K562 (cell line): Measurements from ENCODE around the gene TRIM71. TPM values are rescaled to one million over a fixed set of nuclear protein-coding genes. Genes with fewer than 3 reads are reported as not detected.

Experiments used
- ATAC-seq: fragments of 200-7000 bp; cut with Tn5 transposase; 3 replicates; pipeline ENCODE4 v1.9.1; 2020; ENCODE audit warnings: moderate library complexity
- BruUV-seq: library from RNA; stranded (reverse); fragments of 400-500 nt; replicated peaks from 2 replicates; lab custom pipeline; 2021; lab: Mats Ljungman, UMichigan
- CTCF ChIA-PET: fragments of 300-600 bp; formaldehyde crosslinking; extraction: SDS; loops from one replicate; lab custom pipeline; 2021; ENCODE audit warnings: low intra/inter-chr PET ratio; lab: Yijun Ruan, JAX
- POLR2A ChIA-PET: fragments of 300-600, 350-650 bp; sonication (Branson Sonifier 250); formaldehyde crosslinking; extraction: SDS; loops from one replicate; lab custom pipeline; 2021; ENCODE audit warnings: antibody characterized with exemption, inconsistent platforms; lab: Yijun Ruan, JAX
- DNase-seq, 4 experiments: peaks; one replicate each; pipeline versions ENCODE4 v3.0.0 to v3.0.0-alpha.2; 2011 to 2018; ENCODE audit warnings: low spot score in 3 of 4, mixed read lengths in 3 of 4; ENCODE audit errors: extremely low read depth in 1 of 4
- FAIRE-seq: peaks from 2 replicates; lab custom pipeline; 2011; peaks lifted over from hg19 to GRCh38; lab: Jason Lieb, UNC
- H2AFZ ChIP-seq: 2 replicates; pipeline ENCODE4 v1.6.0; 2011; ENCODE audit warnings: low read depth, low read length, control low read depth, inconsistent platforms
- H3K27ac ChIP-seq: fragments of 200-600 bp; 3 replicates; pipeline ENCODE4 v1.8.0; 2011; ENCODE audit warnings: low read depth, mild to moderate bottlenecking, control low read depth, inconsistent platforms, low read length, moderate library complexity, mixed read lengths; ENCODE audit errors: extremely low read depth
- H3K27me3 ChIP-seq, 2 experiments: fragments of 300-600 bp in 1 of 2; 2 replicates in 1 of 2; 3 replicates in 1 of 2; pipeline versions ENCODE4 v1.6.0 to v1.8.0; 2011; ENCODE audit warnings: inconsistent platforms in 2 of 2, low read length in 2 of 2, mild to moderate bottlenecking in 1 of 2, mixed read lengths in 1 of 2, moderate library complexity in 1 of 2; ENCODE audit not compliant: control insufficient read depth in 2 of 2, insufficient read depth in 2 of 2
- H3K36me3 ChIP-seq: fragments of 300-600 bp; 3 replicates; pipeline ENCODE4 v1.8.0; 2011; ENCODE audit warnings: mild to moderate bottlenecking, low read length, inconsistent platforms; ENCODE audit not compliant: control insufficient read depth, insufficient read depth
- H3K4me1 ChIP-seq, 2 experiments: fragments of 200-600 bp in 1 of 2; replicated peaks in 1 of 2; 2 replicates in 1 of 2; 3 replicates in 1 of 2; pipeline versions ENCODE4 v1.5.1 to v1.8.0; 2011; ENCODE audit warnings: inconsistent platforms in 2 of 2, low read length in 2 of 2, mild to moderate bottlenecking in 1 of 2, mixed read lengths in 1 of 2, moderate library complexity in 1 of 2; ENCODE audit not compliant: control insufficient read depth in 2 of 2, insufficient read depth in 2 of 2
- H3K4me2 ChIP-seq: 2 replicates; pipeline ENCODE4 v1.6.1; 2011; ENCODE audit warnings: low read length, control low read depth, inconsistent platforms, mixed read lengths; ENCODE audit not compliant: insufficient read depth
- H3K4me3 ChIP-seq: fragments of 200-600 bp; sonication (generic), shearing (Covaris generic); 2 replicates; pipeline ENCODE4 v1.5.1; 2016; ENCODE audit warnings: control low read depth, inconsistent platforms
- H3K79me2 ChIP-seq: fragments of 200-600 bp; 3 replicates; pipeline ENCODE4 v1.8.0; 2011; ENCODE audit warnings: low read length, inconsistent platforms; ENCODE audit not compliant: control insufficient read depth, insufficient read depth
- H3K9ac ChIP-seq, 2 experiments: 2 replicates each; pipeline versions ENCODE4 v1.6.0 to v1.6.1; 2011; ENCODE audit warnings: low read depth in 2 of 2, low read length in 2 of 2, control low read depth in 1 of 2, inconsistent platforms in 1 of 2, mild to moderate bottlenecking in 1 of 2, mixed read lengths in 1 of 2; ENCODE audit not compliant: insufficient read depth in 1 of 2
- H3K9me1 ChIP-seq: one replicate; pipeline ENCODE4 v1.6.0; 2011; ENCODE audit warnings: inconsistent platforms, mild to moderate bottlenecking, low read length, moderate library complexity; ENCODE audit not compliant: control insufficient read depth, insufficient read depth
- H3K9me3 ChIP-seq: replicated peaks from 2 replicates; pipeline ENCODE4 v1.5.1; 2011; ENCODE audit warnings: low read depth, low read length, inconsistent platforms; ENCODE audit not compliant: control insufficient read depth, insufficient read depth
- H4K20me1 ChIP-seq: replicated peaks from 2 replicates; pipeline ENCODE4 v1.6.1; 2011; ENCODE audit warnings: low read length, inconsistent platforms, mixed read lengths; ENCODE audit not compliant: control insufficient read depth, insufficient read depth
- ATF1 ChIP-seq, 2 experiments: fragments of 450-650 bp in 1 of 2; IDR thresholded peaks; 2 replicates each; pipeline ENCODE4 v1.6.1; 2016; ENCODE audit warnings: missing compliant biosample characterization in 1 of 2, missing genetic modification characterization in 1 of 2
- BCOR ChIP-seq: fragments of 450-650 bp; IDR thresholded peaks from 2 replicates; pipeline ENCODE4 v1.6.1; 2016
- C11orf30 ChIP-seq: fragments of 450-650 bp; IDR thresholded peaks from 2 replicates; pipeline ENCODE4 v1.6.1; 2016; ENCODE audit warnings: low read depth, mild to moderate bottlenecking
- ETV1 ChIP-seq: fragments of 450-650 bp; conservative IDR thresholded peaks from 2 replicates; pipeline ENCODE4 v1.6.1; 2016; ENCODE audit warnings: missing genetic modification characterization, control low read depth, low read depth, missing compliant biosample characterization
- FOS ChIP-seq: IDR thresholded peaks from 3 replicates; pipeline ENCODE4 v1.6.1; 2011; ENCODE audit not compliant: insufficient read length; ENCODE audit errors: extremely low read depth
- SLC30A9 ChIP-seq: fragments of 250-450 bp; sonication (Bioruptor Pico); IDR thresholded peaks from 2 replicates; pipeline ENCODE4 v1.8.0; 2022; ENCODE audit warnings: mild to moderate bottlenecking, moderate library complexity
- SMARCC2 ChIP-seq: fragments of 450-650 bp; IDR thresholded peaks from 2 replicates; pipeline ENCODE4 v1.6.1; 2017; ENCODE audit warnings: antibody characterized with exemption, moderate library complexity, mild to moderate bottlenecking, low read depth
- ZNF24 ChIP-seq: fragments of 450-650 bp; IDR thresholded peaks from 2 replicates; pipeline ENCODE4 v1.6.1; 2016
- ZNF311 ChIP-seq: fragments of 250-450 bp; sonication (Bioruptor Pico); IDR thresholded peaks from 2 replicates; pipeline ENCODE4 v1.4.0; 2020; ENCODE audit warnings: mild to moderate bottlenecking, moderate library complexity
- ZNF79 ChIP-seq: fragments of 250-450 bp; sonication (Bioruptor Pico); IDR thresholded peaks from 2 replicates; pipeline ENCODE4 v1.4.0; 2020; ENCODE audit warnings: low read depth, mild to moderate bottlenecking, moderate library complexity
- WGBS: fragments of 100-300 bp; shearing (Covaris generic); methylation state at CpG from one replicate; pipeline ENCODE4 v1.1.6; 2016; ENCODE audit warnings: low coverage, mixed read lengths; ENCODE audit not compliant: insufficient coverage; ENCODE audit errors: missing lambda C conversion rate; 5-methylcytosine and 5-hydroxymethylcytosine counted together
- in situ Hi-C: fragments of 300-500 bp; cut with MboI; formaldehyde crosslinking; loops from 4 replicates; pipeline ENCODE4 v1.15.0; 2018; ENCODE audit warnings: inconsistent platforms, mixed read lengths
- intact Hi-C: fragments of 100-400 bp; cut with micrococcal nuclease; formaldehyde crosslinking; loops from 2 replicates; pipeline ENCODE4 v1.14.2; 2022
- polyA plus RNA-seq, 8 experiments: library from polyadenylated mRNA; depleted of rRNA in 4 of 8; stranded (reverse) in 5 of 8; unstranded in 3 of 8; fragments of >200 nt; fragmentation: Nextera tagmentation in 2 of 8; fragmentation: Illumina TruSeq in 1 of 8; extraction: Ambion mirVana in 2 of 8; extraction: Trizol in 1 of 8; gene quantifications; 2 replicates each; pipeline versions ENCODE4 v1.2.1 to v1.2.3, GENCODE V29; 2011 to 2014; ENCODE audit warnings: inconsistent platforms in 1 of 8, missing spikeins in 1 of 8
- total RNA-seq, 7 experiments: library from RNA; depleted of rRNA in 6 of 7; stranded (reverse); fragments of >200 nt in 6 of 7; fragmentation: Illumina TruSeq in 2 of 7; extraction: Trizol in 2 of 7; gene quantifications; 2 replicates each; pipeline versions ENCODE4 v1.2.1 to v1.2.3, GENCODE V29; 2011 to 2021; ENCODE audit warnings: low replicate concordance in 1 of 7
- TF ChIP-seq, protein P1 (sequence below): fragments of 250-450 bp; sonication (Bioruptor Pico); IDR thresholded peaks from 2 replicates; pipeline ENCODE4 v1.5.0; 2020; ENCODE audit warnings: mild to moderate bottlenecking, borderline replicate concordance
- TF ChIP-seq, protein P2 (sequence below): fragments of 450-650 bp; IDR thresholded peaks from 2 replicates; pipeline ENCODE4 v1.7.1; 2018; ENCODE audit warnings: mild to moderate bottlenecking, low read depth; ENCODE audit not compliant: partially characterized antibody
- TF ChIP-seq, protein P3 (sequence below): IDR thresholded peaks from 2 replicates; pipeline ENCODE4 v1.6.1; 2011; ENCODE audit warnings: borderline replicate concordance, low read depth, mild to moderate bottlenecking, moderate library complexity, low read length; ENCODE audit not compliant: insufficient read depth, poor library complexity, severe bottlenecking
- TF ChIP-seq, protein P4 (sequence below): fragments of 450-650 bp; formaldehyde crosslinking; IDR thresholded peaks from 2 replicates; pipeline ENCODE4 v1.4.0; 2020; ENCODE audit warnings: mild to moderate bottlenecking

The TRIM71 gene
- total and polyA plus RNA-seq, 9 of the 15 experiments (the other 6 are each of a cell fraction or from before 2014, with no cell fraction given), result 0.04 to 0.11 TPM; not detected in 7

DNA sequence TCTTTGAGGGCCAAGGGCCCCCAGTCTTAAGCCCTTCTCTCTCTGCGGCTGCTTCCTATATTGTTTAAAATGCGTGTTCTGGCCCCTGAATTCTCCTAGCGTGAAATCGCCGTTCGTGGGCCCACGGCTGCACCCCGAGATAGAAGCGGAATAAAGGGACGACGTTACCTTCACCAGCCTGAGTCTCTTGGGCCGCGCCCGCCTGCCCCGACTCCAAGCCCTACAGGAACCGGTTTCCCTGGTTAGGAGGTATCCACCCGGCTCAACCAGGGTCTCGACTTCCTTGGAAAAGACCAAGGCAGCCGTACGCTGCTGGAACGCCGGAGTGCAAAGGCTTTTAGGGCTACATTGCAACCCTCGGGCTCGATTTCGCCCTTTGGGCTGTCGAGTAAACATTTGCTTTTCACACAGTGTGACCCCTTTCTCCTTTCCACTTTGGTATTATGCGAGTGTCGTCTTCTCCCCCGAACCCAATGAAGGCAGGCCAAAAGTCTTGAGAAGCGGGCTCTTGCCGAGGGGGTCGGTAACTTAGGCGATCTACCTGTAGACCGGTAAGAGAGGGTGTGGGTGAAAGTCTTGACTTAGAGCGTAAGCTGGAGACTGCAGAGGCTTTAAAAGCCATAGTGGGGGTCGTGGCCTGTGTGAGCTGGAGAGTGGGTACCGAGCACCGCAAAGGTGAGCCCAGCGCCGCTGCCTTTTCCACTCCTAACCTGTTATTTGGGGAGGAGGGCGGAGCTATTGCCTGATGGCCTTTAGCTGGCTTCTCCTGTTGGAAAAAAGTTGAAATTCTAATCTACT lies 2.0 kb downstream of the TRIM71 start:
- H3K27me3 ChIP-seq, result peaks cover 52 to 66% of the 10 kb centered on the region in 2 experiments
- peak; percentile 23 for FAIRE-seq
- POLR2A ChIA-PET, result interaction anchor here (0.6 to 1.9 kb wide), 3 partner anchors 14 to 39 kb away, joined by 3 to 7 read pairs (median 6); no protein-coding TSS in a partner anchor
- H2AFZ ChIP-seq, result no peak overlapping the region
- H3K27ac ChIP-seq, result no peak overlapping the region
- CTCF ChIA-PET, result no interaction called here
- no peaks in the 10 kb centered on the region for H3K79me2 ChIP-seq
- H3K36me3 ChIP-seq, result no peaks in the 10 kb centered on the region
- BruUV-seq, result no TSS peak
- no peak overlapping the region for H3K4me3 ChIP-seq
- H3K4me2 ChIP-seq, result no peak overlapping the region
- in situ Hi-C loops (no loop called here), intact Hi-C loops (no loop called here)
- WGBS, result 13% methylated on average over 41 of the region's 41 CpGs
- DNase-seq, result no peak
- no peak for ATAC-seq
- H3K9ac ChIP-seq, result no peak overlapping the region
- peaks cover 10% of the 10 kb centered on the region for H3K9me3 ChIP-seq
- peaks cover 0 to 15% of the 10 kb centered on the region in 2 experiments; a peak in 2 of 5 replicates for H3K4me1 ChIP-seq
- H3K9me1 ChIP-seq, result no peaks in the 10 kb centered on the region
- H4K20me1 ChIP-seq, result no peaks in the 10 kb centered on the region
- TF ChIP-seq SMARCC2 (no peak), ATF1 (CRISPR knock-in tag; IDR thresholded peaks at IDR 0.05) (no peak), ATF1 (tag; IDR thresholded peaks at IDR 0.05) (no peak), ZNF24 (no peak), ZNF79 (no peak), SLC30A9 (CRISPR knock-in tag) (no peak), C11orf30 (no peak), FOS (no peak), BCOR (no peak), ETV1 (no peak), ZNF311 (no peak)
- TF ChIP-seq, protein P1, sequence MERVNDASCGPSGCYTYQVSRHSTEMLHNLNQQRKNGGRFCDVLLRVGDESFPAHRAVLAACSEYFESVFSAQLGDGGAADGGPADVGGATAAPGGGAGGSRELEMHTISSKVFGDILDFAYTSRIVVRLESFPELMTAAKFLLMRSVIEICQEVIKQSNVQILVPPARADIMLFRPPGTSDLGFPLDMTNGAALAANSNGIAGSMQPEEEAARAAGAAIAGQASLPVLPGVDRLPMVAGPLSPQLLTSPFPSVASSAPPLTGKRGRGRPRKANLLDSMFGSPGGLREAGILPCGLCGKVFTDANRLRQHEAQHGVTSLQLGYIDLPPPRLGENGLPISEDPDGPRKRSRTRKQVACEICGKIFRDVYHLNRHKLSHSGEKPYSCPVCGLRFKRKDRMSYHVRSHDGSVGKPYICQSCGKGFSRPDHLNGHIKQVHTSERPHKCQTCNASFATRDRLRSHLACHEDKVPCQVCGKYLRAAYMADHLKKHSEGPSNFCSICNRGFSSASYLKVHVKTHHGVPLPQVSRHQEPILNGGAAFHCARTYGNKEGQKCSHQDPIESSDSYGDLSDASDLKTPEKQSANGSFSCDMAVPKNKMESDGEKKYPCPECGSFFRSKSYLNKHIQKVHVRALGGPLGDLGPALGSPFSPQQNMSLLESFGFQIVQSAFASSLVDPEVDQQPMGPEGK, result no peak
- TF ChIP-seq, protein P2, sequence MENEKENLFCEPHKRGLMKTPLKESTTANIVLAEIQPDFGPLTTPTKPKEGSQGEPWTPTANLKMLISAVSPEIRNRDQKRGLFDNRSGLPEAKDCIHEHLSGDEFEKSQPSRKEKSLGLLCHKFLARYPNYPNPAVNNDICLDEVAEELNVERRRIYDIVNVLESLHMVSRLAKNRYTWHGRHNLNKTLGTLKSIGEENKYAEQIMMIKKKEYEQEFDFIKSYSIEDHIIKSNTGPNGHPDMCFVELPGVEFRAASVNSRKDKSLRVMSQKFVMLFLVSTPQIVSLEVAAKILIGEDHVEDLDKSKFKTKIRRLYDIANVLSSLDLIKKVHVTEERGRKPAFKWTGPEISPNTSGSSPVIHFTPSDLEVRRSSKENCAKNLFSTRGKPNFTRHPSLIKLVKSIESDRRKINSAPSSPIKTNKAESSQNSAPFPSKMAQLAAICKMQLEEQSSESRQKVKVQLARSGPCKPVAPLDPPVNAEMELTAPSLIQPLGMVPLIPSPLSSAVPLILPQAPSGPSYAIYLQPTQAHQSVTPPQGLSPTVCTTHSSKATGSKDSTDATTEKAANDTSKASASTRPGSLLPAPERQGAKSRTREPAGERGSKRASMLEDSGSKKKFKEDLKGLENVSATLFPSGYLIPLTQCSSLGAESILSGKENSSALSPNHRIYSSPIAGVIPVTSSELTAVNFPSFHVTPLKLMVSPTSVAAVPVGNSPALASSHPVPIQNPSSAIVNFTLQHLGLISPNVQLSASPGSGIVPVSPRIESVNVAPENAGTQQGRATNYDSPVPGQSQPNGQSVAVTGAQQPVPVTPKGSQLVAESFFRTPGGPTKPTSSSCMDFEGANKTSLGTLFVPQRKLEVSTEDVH, result no peak
- TF ChIP-seq, protein P3, sequence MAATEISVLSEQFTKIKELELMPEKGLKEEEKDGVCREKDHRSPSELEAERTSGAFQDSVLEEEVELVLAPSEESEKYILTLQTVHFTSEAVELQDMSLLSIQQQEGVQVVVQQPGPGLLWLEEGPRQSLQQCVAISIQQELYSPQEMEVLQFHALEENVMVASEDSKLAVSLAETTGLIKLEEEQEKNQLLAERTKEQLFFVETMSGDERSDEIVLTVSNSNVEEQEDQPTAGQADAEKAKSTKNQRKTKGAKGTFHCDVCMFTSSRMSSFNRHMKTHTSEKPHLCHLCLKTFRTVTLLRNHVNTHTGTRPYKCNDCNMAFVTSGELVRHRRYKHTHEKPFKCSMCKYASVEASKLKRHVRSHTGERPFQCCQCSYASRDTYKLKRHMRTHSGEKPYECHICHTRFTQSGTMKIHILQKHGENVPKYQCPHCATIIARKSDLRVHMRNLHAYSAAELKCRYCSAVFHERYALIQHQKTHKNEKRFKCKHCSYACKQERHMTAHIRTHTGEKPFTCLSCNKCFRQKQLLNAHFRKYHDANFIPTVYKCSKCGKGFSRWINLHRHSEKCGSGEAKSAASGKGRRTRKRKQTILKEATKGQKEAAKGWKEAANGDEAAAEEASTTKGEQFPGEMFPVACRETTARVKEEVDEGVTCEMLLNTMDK, result no peak
- TF ChIP-seq, protein P4, sequence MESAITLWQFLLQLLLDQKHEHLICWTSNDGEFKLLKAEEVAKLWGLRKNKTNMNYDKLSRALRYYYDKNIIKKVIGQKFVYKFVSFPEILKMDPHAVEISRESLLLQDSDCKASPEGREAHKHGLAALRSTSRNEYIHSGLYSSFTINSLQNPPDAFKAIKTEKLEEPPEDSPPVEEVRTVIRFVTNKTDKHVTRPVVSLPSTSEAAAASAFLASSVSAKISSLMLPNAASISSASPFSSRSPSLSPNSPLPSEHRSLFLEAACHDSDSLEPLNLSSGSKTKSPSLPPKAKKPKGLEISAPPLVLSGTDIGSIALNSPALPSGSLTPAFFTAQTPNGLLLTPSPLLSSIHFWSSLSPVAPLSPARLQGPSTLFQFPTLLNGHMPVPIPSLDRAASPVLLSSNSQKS (CRISPR knock-in tag), result no peak
